Epithelial cell of esophagus (primary cell): Measurements from ENCODE around the gene TBC1D28.
A peak's percentile ranks its signal among the peaks of the same experiment; 100 is the strongest.
"Not testable (repeated sequence)": the region's sequence is repeated elsewhere in the genome, so short reads cannot be mapped to it uniquely, and the experiment has no call there.

Experiments
- DNase-seq: peaks from one replicate; pipeline ENCODE4 v3.0.0; 2010; ENCODE audit warnings: low read depth
- H3K4me3 ChIP-seq: 2 replicates; pipeline ENCODE4 v1.5.1; 2011; ENCODE audit warnings: mild to moderate bottlenecking, low read length, control low read depth

TBC1D28 gene

DNA sequence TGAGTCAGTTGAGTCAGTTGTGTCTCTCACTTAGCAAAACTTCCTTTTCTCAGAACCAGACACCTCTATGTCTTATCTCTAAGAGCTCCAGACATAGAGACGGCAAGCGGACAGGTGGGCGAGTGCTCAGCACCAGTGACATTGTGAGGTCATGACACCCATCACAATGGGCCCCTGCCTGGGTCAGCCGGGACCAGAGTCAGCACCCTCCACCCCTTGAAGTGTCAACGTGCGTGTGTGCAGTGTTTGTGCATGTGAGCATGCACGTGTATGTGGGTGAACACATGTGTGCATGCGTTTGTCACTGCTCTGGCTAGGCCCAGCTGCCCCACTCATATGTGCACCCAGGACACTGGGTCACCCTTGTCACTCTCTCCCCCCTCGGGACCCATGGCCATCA, at the start of gene TBC1D28:
TSS of gene TBC1D28 (minus strand) at position 101 of the 400 bp plus-strand sequence. CDS start 3,039 bp downstream, outside the sequence.
- not testable (repeated sequence) for H3K4me3 ChIP-seq, DNase-seq

DNA sequence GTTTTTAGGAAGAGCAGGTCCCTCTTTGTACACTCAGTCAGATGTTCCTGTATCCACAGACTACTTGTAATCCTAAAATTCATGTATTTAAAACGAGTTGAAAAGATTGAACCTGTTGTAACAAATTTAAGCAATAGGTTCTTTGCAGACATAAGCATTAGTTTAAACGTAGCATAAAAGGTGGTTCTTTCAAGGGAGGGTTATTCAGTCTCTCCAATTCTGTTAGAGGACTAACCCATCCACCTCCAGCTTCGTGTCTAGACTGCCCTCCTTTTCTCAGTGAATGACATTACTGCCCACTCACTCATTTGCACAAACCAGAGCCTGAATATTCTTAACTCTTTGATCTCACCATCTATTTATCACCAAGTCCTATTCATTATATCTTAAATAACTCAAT, 38.5 kb upstream of the TBC1D28 start:
- not testable (repeated sequence) for DNase-seq
- peak overlapping the region; percentile 19 for H3K4me3 ChIP-seq

DNA sequence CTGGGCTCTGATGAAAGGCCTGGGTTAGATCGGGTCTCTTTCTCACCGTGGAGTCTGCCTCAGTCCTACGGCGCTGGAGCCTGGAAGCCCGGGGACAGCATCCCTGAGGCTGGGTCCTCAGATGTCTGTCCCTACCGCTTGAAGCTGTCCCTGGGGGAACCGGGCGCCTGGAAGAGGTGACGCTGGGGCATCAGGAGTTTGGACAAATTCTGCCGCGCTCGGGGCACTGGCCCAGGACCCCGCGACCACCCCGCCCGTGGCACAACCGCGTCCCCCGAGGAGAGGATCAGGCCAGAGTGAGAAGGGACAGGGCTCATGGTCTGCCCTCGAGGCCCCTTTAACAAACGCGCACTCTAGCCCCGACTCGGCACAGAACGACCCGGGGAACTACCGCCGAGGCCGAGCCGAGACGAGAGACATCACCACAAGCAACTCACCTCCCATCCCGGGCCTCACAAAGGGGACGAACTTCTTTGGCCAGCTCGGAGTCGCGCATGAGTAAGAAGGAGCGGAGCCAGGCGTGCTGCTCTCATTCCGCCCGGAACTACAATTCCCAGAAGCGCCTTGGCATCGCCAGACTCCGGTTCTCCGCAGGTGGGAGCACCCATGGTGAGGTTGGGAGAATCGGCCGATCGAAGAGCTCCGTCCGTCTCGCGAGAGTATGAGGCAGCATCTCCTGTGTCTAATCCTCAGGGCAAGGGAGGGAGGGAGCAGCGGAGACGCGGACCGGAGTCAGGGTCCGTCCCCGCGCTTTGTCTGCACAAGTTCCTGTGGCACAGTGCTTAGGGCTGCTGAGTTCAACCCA, 37.8 kb upstream of the TBC1D28 start, which contains the start of gene FOXO3B:
TSS of gene FOXO3B (minus strand) at position 548 of the 805 bp plus-strand sequence. CDS start 663 bp downstream, outside the sequence.
- H3K4me3 ChIP-seq: peak within 1 kb of the TSS; percentile 46
- peak; percentile 86 for DNase-seq

GRCh38 chr17:18677381-18677780, 33.2 kb upstream of the TBC1D28 start:
- not testable (repeated sequence) for H3K4me3 ChIP-seq, DNase-seq

GRCh38 chr17:18676928-18677327, 32.7 kb upstream of the TBC1D28 start:
- not testable (repeated sequence) for H3K4me3 ChIP-seq, DNase-seq

- not testable (repeated sequence) for H3K4me3 ChIP-seq, DNase-seq
These were observed 28.4 kb upstream of the TBC1D28 start for GRCh38 chr17:18672395-18673227.

DNA sequence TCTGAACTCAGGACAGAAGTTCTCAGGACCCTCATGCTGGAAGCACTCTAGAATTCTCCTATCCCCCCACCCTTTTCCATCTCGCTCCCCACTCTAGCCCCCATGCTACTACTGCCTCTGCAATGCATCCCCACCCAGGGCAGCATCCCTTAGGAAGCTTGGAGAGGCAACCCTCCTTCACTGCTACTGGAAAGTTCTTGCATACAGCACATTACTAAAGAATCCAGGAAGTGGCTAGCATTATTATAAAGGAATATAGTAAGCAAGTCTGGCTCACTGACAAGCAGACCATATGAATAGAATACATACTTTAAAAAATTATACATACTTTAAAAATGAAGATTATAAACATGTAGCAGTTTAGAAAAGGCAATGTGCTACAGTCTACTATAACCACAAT, 24.4 kb upstream of the TBC1D28 start:
- not testable (repeated sequence) for DNase-seq, H3K4me3 ChIP-seq

DNA sequence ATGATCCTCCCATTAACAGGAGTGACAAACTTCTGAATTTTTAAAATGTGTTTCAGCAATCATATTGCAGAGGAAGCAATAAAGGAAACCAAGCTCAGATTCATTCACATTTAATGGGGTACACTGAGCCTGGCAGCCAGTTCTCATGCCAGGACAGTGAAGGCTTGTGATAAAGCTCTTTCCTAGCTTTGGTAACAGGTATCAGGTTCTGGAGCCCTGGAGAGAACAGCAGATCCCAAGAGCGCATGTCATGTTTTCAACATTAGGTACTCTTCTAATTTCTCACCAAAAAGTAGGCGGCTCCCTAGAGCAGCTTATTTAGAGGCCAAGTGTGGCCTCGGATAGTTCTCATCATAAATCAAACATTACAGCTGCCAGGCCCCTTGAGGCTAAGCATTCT, 23.3 kb upstream of the TBC1D28 start:
- DNase-seq, H3K4me3 ChIP-seq: not testable (repeated sequence)

DNA sequence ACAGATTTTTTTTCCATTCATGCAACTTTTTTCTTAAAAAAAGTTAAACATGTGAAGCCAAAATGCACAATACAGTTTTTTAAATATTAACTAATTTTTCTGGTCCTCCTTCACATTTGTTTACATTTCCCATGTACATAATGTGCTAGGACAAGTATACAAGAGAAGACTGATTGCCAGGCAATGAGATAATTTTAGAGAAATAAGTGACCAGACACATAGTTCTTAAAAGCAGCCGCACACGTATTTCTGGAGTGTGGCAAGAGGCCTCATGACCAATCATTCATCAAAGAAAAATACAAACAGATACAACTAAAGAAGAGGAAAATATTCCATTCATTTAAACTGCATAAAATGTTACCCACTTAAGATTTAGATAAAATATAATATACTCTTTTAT, 22.1 kb upstream of the TBC1D28 start:
- H3K4me3 ChIP-seq, DNase-seq: not testable (repeated sequence)

DNA sequence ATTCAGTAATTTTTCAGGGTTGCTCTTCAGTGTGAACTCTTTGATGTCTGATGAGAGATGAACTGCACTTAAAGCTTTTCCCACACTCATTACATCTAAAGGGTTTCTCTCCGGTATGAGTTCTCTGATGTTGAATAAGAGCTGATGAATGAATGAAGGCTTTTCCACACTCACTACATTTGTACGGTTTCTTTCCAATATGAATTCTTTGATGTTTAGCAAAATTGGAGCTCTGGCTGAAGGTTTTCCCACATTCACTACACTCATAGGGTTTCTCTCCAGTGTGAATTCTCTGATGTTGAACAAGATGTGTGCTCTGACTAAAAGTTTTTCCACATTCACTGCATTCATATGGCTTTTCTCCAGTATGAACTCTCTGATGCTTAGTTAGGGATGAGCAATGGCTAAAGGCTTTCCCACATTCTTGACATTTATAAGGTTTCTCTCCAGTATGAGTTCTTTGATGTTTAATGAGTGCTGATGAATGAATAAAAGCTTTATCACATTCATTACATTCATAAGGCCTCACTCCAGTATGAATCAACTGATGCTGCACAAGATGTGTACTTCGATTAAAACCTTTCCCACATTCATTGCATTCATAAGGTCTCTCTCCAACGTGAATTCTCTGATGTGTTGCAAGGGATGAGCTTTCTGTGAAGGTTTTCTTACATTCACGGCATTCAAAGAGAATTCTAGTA, 17.9 kb upstream of the TBC1D28 start:
- H3K4me3 ChIP-seq, DNase-seq: not testable (repeated sequence)

GRCh38 chr17:18650094-18650493, 5.9 kb upstream of the TBC1D28 start:
- H3K4me3 ChIP-seq, DNase-seq: not testable (repeated sequence)

- not testable (repeated sequence) for DNase-seq, H3K4me3 ChIP-seq
These were observed 1.1 kb downstream of the TBC1D28 start for GRCh38 chr17:18643124-18643523.

DNA sequence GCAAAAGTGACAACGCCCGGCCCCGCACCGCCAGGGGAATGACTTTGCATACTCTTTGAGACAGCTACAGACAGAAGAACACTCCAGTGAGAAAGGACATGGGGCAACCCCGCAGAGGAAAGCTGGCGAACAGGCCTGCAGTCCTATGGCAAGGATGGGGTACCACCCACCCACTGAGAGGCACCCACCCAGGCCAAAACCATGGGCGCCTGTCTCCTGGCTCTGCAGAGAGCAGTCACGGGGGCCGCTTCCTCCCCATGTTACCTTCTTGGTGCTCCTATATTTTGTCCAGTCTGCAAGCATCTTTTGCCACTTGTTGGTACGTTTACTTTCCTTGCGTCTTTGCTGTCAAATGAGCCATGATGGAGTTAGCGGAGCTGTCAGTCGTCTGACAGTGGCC, 5.8 kb downstream of the TBC1D28 start:
- H3K4me3 ChIP-seq, DNase-seq: not testable (repeated sequence)

DNA sequence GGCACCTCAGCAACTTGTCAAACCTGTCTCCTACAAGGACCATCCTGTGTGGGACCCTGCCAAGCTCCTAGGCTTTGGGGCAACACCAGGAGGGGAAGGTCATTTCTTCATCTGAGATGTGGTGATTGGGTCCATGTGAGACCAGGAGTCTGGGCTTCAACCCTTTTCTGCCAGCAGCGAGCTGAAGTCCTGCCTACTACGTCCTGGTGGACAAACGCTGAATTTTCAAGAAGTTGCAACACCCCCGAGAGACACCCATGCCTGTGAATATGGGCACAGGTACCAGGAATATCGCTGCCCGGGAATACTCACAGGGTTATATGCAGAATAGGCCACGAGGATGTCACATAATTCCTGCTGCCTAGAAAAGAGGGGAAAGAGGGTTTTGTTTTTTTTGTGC, 8.0 kb downstream of the TBC1D28 start:
- H3K4me3 ChIP-seq, DNase-seq: not testable (repeated sequence)

GRCh38 chr17:18635773-18636172, 8.4 kb downstream of the TBC1D28 start:
- H3K4me3 ChIP-seq, DNase-seq: not testable (repeated sequence)

DNA sequence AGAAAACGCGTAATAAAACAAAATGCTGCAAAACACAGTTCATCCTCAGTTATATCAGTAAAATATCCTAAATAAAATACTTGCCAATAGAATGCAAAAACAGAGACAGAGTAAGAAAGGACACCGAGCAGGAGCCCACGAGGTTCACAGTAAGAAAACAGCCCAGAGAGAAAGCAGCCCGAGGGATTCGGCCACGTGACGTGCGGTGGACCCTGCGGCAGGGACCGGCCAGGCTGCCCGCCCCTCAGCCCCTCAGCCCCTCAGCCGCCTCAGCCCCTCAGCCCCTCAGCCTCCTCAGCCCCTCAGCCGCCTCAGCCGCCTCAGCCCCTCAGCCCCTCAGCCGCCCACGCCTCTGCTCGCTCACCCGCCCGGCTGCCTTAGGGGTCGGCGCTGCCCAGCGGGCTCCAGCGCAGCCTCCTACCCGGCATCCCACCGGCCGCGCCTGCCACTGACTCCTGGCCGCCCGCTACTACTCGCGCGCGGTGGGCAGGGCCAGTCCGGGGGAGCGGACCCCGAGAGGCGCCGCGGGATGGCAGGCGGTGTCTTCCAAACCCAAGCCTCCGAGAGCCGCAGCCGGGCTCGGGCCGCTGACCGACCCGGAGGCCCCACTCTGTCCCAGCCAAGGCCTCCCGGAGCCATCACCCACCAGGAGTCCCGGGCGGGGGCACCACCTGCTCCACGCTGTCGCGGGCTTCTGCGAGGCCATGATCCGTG, 9.5 kb downstream of the TBC1D28 start:
- H3K4me3 ChIP-seq, DNase-seq: not testable (repeated sequence)
